Stimulated activated CD4-positive, alpha-beta T cell treated with anti-CD3 and anti-CD28 coated beads, TNF-alpha, amount 100 ng/mL, for 24 hours (primary cell): ENCODE data around the gene LRIG1.
"Not testable (repeated sequence)": the region's sequence is repeated elsewhere in the genome, so short reads cannot be mapped to it uniquely, and the experiment has no call there.

Experiments
- DNase-seq, 3 experiments: peaks; one replicate each; pipeline ENCODE4 v3.0.0-alpha.2; 2020; ENCODE audit warnings: low read depth in 3 of 3

The LRIG1 gene

DNA sequence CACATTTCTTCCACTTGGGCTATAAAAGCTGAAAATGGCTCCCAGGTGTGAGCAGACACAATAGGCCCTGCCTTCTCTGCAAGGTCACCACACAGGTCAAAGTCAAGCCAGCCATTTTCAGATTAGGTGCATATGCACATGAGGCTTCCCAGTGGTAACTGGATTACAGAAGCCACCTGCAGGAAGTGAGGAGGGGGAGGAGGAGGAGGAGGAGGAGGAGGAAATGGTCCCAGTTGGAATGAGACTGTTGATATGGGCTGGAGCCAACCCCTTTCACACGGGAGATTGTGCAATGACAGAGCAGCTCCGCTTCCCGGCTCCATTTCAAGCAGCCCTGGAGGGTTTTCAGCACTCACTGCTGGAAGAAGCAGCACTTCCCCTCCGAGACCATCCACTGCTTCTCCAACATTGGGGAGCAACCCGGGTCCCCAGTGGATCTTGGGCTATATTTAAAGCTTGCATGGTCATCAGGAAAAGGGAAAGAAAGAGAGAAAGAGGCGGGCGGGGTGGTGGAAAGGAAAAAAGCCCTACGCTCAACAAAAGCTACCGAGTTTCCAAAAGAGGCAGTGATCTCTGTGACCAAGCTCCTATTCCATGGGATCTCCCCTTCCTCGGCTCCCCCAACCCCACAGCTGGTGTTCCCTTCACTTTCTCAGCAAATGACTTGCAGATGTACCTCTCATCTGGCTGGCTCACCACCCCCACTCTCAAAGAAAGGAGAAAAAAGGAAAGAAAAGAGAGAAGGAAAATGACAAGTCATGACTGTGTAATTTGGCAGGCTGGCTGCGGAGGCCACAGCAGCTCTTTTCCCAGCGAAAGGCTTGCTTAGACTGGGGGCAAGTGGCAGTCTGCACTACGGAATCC, 58.3 kb downstream of the LRIG1 start:
- DNase-seq = no peak

DNA sequence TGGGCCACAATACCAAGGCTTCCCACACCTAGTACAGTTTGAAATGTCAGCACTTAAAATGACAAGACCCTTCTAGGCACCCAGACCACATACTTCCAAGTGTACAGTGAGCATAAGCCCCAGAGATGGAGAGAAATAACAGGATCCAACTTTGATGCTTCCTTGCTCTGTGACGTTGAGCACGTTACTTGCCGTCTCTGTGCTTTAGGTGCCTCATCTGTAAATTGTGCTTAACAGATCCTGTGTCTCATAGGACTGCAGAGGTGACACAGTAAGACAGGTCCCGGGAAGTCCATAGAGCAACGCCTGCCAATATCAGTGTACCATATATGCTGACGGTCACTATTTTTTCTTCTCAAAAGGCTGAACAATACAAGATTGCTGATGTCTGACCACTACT, 59.1 kb downstream of the LRIG1 start:
- DNase-seq = no peak

DNA sequence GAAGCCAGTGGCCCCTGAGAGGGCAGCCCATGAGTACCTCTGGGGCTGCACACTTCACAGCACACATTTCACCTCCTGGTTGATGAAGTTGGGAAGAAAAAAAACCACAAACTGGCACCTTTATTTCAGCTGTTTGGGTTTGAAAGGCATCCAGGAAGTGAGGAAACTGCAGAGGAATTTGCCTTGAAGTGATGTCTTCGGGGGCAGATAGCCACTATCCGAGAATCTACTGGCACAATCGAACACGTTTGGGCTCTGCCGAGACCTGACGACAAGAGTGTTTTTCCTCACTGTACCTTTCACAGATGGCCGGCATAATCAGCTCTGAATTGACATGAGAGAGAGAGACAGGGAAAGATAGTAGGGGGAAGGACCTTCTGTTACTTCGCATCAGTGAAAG, 59.7 kb downstream of the LRIG1 start:
- DNase-seq = no peak

DNA sequence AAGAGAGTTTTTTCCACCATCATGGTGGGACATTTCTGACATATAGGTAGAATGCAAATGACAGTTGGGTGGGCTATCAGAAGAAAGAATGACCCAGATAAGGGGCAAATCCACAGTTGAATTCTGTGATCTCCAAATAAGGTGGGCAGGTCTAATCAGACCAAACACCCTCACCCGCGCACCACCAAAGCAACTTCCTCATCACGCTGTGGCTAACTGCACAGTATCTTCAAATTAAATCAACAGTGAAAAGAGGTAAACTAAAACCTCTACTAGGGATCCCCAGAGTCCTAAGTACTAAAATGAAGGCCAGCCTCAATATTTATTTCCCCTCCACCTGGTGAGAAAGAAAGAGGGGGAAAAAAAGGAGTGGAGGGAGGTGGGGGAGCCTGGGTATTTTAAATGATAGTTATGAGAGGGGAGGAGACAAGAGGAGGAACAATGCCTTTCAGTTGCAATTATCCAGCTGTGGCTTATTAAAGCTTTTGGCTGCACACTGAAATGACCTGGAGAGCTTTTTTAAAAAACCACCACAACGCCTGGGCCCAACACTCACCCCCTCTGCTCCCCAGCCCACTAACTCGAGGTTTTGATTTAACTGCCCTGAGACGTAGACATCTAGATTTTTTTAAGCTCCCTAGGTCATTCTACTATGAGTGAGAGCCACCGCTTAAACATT, 61.0 kb downstream of the LRIG1 start:
- no peak for DNase-seq

DNA sequence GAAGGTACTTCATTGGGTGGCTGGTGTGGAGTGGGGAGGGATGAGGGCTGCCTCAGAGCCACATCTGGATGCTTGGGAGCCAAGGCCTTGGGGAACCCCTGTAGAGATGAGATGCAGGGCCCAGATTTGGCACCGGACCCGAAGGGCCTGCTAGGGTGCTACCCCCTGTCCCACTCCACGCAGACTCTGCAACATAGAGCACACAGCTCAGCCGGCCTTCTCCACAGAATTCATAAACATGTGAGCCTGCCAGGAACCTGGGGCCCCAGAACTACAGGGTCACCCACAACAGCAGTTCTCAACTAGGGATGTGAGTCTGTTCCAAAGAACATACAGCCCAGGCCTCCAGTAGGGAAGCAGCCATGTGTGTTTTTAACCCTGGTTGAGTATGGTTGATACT, 62.8 kb downstream of the LRIG1 start:
- no peak for DNase-seq

DNA sequence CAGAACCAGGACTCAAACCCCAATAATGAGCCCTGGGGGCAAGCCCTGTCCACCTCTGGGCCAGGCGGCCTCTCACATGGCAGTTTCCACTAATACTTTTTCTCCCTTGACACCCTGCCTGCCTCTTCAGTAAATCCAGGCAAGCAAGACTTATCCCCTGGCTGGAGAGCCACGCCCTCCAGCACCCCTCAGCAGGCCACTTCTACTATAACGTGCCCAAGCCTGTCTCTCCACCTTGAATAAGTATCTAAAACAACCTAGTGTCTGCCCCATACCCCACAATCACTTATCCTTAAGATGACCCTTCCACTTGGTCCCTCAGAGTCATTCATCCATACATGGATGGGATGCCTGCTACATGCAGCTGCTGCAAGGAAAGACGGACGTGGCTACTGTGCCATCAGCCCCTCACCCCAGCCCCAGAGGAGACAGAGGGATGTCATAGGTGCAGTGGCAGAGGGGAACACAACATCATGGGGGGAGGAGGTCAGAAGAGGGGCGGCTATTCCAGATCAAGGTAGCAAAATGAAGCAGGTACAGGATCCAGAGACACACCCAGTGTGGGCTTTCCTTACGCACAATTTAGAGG, 63.4 kb downstream of the LRIG1 start:
- DNase-seq = no peak

DNA sequence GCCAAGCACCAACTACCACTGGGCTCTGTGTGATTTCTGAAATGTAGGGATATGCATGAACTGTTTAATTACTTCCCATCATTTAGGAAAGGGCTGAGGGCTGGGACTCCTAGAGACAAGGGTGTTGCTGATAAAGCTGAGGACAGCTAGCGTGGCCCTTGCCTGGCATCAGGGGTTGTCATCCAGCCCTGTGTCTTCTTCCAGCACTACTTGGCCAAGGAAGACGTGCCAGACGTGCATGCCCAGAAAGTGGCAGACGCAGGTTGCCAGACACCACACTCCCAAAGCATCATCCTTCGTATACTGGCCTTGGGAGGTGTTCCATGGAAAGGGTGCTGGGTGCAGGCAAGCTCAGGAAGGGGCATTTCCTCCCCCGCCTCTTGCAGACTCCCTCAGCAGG, 64.8 kb downstream of the LRIG1 start:
- DNase-seq = no peak

DNA sequence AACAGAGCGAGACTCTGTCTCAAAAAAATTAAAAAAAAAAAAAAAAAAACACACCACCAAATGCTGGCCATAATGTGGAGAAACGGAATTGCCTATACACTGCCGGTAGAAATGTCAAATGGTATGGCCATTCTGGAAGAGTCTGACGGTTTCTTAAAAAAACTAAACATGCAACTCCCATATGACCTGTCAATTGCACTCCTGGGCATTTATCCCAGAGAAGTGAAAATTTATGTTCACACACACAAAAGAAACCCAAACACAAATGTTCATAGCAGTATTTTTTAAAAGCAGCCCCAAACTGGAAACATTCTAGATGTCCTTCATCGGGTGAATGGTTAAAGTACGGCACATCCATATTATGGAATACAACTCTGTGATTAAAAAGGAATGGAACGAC, 66.1 kb downstream of the LRIG1 start:
- no peak for DNase-seq

DNA sequence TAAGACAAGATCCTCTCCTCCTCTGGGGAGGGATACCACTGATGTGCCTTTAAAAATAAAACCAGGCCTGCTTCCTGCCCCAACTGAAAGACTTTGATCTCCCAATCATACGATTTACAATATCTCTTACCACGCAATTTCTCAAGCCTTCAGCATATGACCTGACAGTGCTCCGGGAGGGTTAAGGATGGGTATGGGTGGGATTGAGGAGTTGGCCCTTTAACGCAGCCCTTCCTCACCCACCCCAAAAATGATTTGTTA, 67.4 kb downstream of the LRIG1 start:
- no peak for DNase-seq

DNA sequence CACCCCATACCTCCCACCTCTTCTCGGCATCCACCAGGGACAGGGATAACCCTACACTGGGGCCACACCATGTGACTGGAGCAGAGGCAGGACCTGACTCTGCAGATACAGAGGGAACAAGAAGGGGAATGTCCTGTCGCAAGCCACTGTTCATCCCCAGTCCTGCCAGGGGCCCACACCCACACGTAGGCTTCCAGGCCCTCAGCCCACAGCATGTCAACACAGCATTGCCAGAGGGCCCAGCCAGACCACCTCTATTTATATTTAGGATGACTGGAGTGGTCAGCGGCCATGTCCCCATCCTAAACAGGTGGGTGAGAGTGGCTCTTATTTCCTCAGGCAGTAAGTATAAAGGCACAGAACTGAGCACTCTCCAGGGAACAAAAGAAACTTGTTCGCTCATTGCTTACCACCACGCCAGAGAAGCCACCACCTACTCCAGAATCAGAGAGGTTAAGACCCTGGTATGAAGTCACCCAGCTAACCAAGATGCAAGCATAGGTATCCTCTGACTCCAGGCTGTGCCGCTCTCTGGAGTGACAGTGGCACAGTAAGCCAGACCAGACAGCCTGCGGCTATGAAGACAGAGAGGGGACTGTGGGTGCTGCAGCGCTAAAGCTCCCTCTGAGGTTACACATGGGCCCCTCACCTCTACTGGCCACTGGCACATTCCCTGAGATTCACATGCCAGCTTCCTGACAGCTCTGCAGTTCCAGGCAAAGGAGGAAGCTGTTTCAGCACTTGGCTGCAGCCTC, 67.9 kb downstream of the LRIG1 start:
- DNase-seq = no peak

DNA sequence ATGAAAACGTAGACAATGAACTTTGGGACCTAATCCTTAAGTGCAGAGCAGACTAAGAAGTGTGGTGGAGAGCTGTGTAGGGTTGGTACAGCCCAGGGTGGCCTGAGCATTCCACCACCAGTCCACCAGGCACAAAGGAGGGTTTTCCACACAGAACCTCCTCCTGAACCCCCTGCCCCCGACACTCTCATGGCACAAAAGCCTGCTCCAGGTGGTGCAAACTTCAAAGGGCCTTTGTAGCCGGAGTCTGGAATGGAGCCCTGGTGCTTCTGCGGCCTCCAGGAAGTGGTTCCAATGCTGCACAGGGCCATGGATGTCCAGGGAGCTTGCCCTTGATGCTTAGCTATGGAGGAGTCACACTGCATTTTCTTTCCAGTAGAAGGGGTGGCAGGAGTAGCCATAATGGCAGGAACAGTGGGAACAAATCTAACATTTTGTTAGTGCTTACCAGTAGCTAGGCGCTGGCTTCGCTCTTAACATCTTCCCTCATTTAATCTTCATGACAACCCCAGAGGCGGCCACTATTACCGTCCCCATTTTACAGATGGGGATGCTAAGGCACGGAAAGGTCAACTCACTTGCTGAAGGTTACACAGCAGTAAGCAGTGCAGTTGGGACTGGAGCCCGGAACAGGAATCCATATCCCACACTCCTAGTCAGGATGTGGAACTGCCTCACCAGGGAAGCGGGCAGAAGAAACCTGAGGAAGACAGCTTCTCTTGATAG, 68.6 kb downstream of the LRIG1 start:
- DNase-seq = no peak

DNA sequence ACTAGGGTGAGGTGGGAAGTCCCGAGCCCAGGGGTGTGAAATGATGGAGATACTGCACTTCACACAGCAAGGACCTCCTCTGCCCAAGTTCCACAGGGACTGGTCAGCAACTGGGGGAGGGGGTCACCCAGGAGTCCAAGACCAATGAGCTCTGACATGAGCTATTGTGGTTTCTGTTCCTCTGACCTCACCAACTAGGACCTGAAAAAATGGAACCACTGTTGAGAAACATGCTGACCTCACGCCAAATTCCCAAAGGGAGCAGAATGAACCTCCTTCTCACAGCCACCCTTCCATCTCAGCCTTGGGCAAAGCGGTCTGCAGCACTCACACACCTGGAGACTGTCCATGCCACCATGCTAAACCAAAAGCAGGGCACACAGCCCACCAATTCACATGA, 69.3 kb downstream of the LRIG1 start:
- no peak for DNase-seq

DNA sequence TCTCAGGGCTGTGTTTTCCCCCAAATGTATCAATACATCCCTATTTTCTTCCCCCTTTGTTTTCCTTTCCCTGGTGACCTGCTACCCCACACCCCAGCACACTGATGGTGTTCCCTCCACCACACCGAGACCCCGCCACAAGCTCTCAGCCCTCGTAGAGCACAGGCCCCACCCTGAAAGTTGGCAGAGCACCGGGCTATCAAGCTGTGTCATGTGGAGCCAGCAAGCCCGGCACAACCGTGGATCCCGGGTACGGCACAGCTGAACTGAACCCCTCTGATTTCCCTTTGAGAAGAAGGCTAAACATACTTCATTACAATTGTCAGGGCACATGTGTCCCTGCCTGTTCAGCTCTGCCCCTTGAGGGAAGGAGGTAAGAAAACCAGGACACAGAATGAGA, 69.9 kb downstream of the LRIG1 start:
- DNase-seq = no peak

DNA sequence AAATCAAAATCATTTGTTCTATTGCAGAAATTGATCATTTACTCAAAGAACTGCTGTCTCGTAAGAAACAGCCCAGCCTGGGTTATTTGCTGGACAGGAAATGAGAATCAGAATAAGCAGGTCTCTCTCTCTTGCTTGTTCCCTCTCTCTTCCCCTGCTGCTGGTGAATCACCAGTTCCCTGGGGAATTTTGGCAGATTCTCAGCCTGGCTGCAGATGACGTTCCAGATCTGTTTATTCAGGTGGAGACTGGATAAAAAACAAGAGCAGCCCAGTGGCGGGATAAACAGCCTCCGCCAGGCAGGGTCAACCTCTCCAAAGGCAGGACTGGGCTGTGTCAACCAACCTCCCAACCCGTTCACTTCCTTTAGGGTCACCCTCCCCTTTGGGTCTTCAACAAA, 72.1 kb downstream of the LRIG1 start:
- no peak for DNase-seq

DNA sequence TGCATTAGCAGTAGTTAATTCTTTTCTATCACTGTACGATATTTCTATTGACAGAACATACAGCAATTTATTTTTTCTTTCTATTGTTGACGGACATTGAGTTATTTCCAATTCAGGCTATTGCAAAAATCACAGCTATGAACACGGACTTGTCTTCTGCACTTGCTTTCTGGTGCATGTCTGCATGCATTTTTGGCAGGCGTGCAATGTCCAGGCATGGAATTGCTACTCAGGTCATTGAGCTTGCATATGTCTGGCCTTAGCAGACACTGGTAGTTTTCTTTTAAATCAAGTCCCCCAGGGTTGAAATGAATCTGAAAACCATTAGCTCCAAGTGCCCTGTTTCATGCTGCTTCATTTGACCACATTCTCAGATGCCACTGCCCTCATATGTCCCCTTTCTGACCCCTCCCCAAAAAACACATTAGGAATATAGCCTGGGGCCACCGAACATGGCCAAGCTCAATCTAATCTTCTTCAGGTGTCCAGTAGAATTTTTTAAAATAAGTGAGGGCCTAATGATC, 72.8 kb downstream of the LRIG1 start:
- no peak for DNase-seq

DNA sequence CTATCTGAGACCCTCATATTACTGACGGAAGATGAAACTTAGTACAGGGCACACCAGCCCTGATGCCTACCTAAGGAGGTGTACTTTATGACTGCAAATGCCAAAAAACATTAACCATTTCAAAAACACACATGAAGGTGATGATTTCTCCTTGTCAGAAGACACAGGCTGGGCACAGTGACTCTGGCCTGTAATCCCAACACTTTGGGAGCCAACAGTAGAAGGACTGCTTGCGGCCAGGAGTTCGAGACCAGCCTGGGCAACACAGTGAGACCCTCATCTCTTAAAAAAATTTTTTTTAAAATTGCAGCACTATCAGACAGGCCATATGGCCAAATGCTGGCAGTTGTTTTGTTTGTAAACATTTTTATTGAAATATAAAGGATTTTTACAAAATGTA, 73.5 kb downstream of the LRIG1 start:
- no peak for DNase-seq

DNA sequence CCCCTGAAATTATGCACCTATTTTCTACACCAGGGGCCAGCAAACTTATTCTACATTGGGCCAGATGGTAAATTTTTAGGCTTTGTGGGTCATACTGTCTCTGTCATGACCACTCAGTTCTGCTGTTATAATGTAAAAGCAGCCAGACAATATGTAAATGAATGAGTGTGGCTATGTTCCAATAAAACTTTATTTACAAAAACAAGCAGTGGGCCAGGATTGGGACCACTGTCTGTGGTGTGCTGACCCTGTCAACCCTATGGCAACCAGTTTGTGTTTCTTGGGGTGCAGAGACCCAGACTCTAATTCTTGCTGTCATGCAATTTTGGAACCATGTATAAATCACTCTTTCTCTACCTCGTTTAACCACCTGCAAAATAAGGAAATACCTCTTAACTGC, 74.7 kb downstream of the LRIG1 start:
- DNase-seq = no peak

DNA sequence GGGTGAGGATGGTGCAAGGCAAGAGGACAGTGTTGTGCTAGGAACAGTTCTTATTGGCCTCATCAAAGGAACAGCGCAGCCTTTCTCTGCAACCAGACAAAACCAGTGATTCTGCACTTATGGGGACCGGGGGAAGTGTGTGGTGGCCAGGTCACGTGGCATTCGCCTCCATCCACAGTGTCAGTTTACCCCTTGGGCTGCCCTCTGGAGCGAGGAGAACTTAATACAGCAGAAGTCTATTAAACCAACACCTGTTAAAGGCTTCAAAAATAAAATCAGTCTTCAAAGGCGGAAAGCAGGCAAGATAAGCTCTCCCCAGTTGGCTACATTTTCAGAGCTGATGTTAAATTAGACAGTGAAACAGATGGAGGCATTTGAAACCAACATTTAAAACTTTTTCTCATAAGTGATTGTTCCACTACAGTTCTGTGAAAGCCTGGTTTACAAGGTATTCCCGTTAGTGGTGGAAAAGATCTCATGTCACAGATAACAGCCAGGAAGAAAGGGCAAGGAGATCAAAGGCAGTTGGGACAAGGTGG, 75.2 kb downstream of the LRIG1 start:
- no peak for DNase-seq

DNA sequence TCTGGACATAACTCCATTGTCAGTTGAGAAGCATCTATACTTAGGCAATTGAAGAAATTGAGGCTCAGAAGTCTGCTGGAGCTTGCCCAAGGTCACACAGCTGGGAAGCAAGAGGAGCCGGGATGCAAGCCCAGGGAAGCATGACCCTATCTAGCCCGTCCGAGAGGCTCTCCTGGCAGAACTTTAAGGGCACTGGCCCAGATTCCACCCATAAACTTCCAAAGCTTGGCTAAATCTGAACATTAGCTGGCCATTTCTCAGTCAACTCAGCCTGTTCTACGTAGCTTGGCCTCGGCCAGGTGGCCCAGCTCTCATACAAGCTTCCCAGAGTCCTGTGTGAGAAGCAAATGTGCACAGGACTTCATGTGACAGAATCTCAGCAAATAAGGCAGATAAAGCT, 75.8 kb downstream of the LRIG1 start:
- DNase-seq = no peak

DNA sequence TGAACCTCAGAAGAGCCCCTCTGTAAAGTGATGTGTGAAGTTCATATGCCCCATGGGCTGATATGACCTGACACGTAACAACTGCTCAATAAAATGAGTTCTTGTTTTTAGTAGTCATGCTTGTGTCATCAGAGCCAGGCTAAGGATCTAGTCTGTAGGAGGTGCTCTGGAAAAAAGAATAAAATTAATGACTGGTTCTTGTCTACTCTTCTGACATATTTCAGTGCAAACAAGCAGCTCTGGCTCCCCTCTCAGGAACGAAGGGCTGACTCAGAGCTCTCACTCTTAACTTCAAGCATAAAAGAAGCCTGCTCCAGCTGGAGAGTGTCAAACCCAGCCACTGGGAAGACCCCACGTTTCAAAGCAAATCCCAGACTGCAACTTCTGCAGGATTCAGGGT, 77.0 kb downstream of the LRIG1 start:
- no peak for DNase-seq

DNA sequence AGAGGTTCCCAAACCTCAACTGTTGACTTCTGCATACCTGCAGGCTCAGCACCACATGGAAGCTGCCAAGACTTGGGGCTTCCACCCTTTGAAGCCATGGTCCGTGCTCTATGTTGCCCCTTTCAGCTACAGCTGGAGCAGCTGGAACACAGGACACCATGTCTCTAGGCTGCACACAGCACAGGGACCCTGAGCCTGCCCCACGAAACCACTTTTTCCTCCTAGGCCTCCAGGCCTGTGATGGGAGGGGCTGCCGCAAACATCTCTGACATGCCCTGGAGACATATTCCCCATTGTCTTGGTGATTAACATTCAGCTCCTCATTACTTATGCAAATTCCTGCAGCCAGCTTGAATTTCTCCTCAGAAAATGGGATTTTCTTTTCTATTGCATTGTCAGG, 78.9 kb downstream of the LRIG1 start:
- not testable (repeated sequence) for DNase-seq
